Measurements from ENCODE around the gene FRMD6.

GRCh38 chr14:51726166-51726899 lies 74.6 kb downstream of the FRMD6 start:
- TF ChIP-seq CTCF (IDR thresholded peaks at IDR 0.05): no peak
- no peak for TF ChIP-seq EZH2 (IDR thresholded peaks at IDR 0.05)
- TF ChIP-seq EZH2phosphoT487 (IDR thresholded peaks at IDR 0.05): no peak

Measured in neural progenitor cell (in vitro differentiated cells).